GM19238 (cell line): ENCODE measurements around the gene LGMN.

ENCODE experiments used
- DNase-seq: peaks from one replicate; pipeline ENCODE4 v3.0.0; 2011; ENCODE audit warnings: low spot score; ENCODE audit not compliant: insufficient read length

Gene LGMN

DNA sequence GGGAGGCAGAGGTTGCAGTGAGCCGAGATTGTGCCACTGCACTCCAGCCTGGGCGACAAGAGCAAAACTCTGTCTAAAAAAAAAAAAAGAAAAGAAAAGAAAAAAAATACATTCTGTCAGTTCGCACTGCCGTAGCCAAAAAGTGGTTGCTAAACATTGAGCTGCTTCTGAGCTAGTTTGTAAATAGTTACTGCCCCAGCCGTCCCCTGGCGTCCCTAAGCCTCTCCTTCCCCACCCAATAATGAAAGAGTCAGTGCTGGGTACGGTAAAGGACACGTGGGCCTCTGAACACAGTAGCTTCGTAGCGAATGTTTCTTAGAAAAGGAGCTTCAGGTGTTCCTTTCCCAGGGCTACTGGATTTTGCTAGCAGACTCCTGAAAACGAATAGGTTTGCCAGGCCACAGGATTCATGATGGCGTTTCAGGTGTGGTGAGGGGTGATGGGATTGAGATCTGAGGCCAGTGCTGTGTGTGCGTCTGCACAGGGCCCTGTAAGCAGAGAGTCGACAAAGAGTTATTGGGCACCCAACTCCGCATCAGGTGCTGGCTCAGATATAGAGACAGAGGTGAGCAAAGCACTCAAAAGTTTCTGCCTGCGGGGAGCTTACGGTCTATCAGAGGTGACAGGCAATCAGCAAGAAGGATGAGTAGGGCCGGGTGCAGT is 94.1 kb downstream of the LGMN start:
- DNase-seq = no peak
